Keratinocyte (primary cell): Measurements from ENCODE around the gene SUGCT. TPM values are rescaled to one million over a fixed set of nuclear protein-coding genes. Genes with fewer than 3 reads are reported as not detected.

Experiments used
- DNase-seq: peaks from one replicate; pipeline ENCODE4 v3.0.0-alpha.2; 2011; ENCODE audit warnings: low read depth, missing footprints, low spot score
- FAIRE-seq: peaks from 2 replicates; lab custom pipeline; 2011; peaks lifted over from hg19 to GRCh38; lab: Jason Lieb, UNC
- H2AFZ ChIP-seq: 2 replicates; pipeline ENCODE4 v1.6.0; 2012; ENCODE audit warnings: low read length, control low read depth, inconsistent platforms; ENCODE audit not compliant: control insufficient read depth
- H3K27ac ChIP-seq: 2 replicates; pipeline ENCODE4 v1.5.1; 2011; ENCODE audit warnings: low read length; ENCODE audit not compliant: control insufficient read depth, insufficient read depth
- H3K27me3 ChIP-seq: 3 replicates; pipeline ENCODE4 v1.6.0; 2011; ENCODE audit warnings: low read length; ENCODE audit not compliant: control insufficient read depth, insufficient read depth; ENCODE audit errors: extremely low read depth
- H3K36me3 ChIP-seq, 2 experiments: 2 replicates in 1 of 2; 3 replicates in 1 of 2; pipeline ENCODE4 v1.5.1; 2011; ENCODE audit warnings: low read length in 2 of 2, mild to moderate bottlenecking in 1 of 2; ENCODE audit not compliant: control insufficient read depth in 2 of 2, insufficient read depth in 2 of 2; ENCODE audit errors: extremely low read depth in 1 of 2
- H3K4me1 ChIP-seq: 3 replicates; pipeline ENCODE4 v1.5.1; 2011; ENCODE audit warnings: low read length; ENCODE audit not compliant: control insufficient read depth, insufficient read depth; ENCODE audit errors: extremely low read depth
- H3K4me2 ChIP-seq: 3 replicates; pipeline ENCODE4 v1.6.0; 2011; ENCODE audit warnings: low read depth, low read length; ENCODE audit not compliant: control insufficient read depth, insufficient read depth; ENCODE audit errors: extremely low read depth
- H3K4me3 ChIP-seq, 3 experiments: fragments of 200-600 bp in 1 of 3; sonication (generic) in 1 of 3; 2 replicates in 2 of 3; 3 replicates in 1 of 3; pipeline ENCODE4 v1.5.1; 2011 to 2016; ENCODE audit warnings: low read length in 3 of 3, mild to moderate bottlenecking in 3 of 3, control low read depth in 2 of 3, inconsistent platforms in 1 of 3, low read depth in 1 of 3, mixed read lengths in 1 of 3, mixed run types in 1 of 3, moderate library complexity in 1 of 3; ENCODE audit not compliant: control insufficient read depth in 2 of 3, insufficient read depth in 2 of 3; ENCODE audit errors: extremely low read depth in 1 of 3
- H3K79me2 ChIP-seq: 2 replicates; pipeline ENCODE4 v1.6.0; 2012; ENCODE audit warnings: low read length; ENCODE audit not compliant: control insufficient read depth, insufficient read depth
- H3K9ac ChIP-seq: 3 replicates; pipeline ENCODE4 v1.6.0; 2011; ENCODE audit warnings: low read length; ENCODE audit not compliant: control insufficient read depth, insufficient read depth; ENCODE audit errors: extremely low read depth
- H3K9me1 ChIP-seq: 3 replicates; pipeline ENCODE4 v1.6.0; 2011; ENCODE audit warnings: low read length; ENCODE audit not compliant: control insufficient read depth, insufficient read depth; ENCODE audit errors: extremely low read depth
- H3K9me3 ChIP-seq: 2 replicates; pipeline ENCODE4 v1.5.1; 2012; ENCODE audit warnings: low read depth, low read length; ENCODE audit not compliant: control insufficient read depth
- H4K20me1 ChIP-seq: 3 replicates; pipeline ENCODE4 v1.6.0; 2011; ENCODE audit warnings: low read length; ENCODE audit not compliant: control insufficient read depth, insufficient read depth; ENCODE audit errors: extremely low read depth
- EZH2 ChIP-seq: IDR thresholded peaks from one replicate; pipeline ENCODE4 v1.6.1; 2012; ENCODE audit warnings: inconsistent platforms, mild to moderate bottlenecking, low read length, moderate library complexity
- dilution Hi-C: fragments of 300-500 bp; cut with MboI; formaldehyde crosslinking; loops from one replicate; pipeline ENCODE4 v1.7.0; 2020; ENCODE audit warnings: low sequenced_read_pairs; ENCODE audit not compliant: extremely low pct_ligation_motif_present
- polyA plus RNA-seq, 5 experiments: library from polyadenylated mRNA; depleted of rRNA in 3 of 5; stranded (reverse) in 3 of 5; stranded (forward) in 1 of 5; unstranded in 1 of 5; fragments of >200 nt; gene quantifications; 1 replicate in 1 of 5; 2 replicates in 3 of 5; 3 replicates in 1 of 5; pipeline versions ENCODE4 v1.2.1 to v1.2.3, GENCODE V29; 2011 to 2012; ENCODE audit warnings: missing spikeins in 2 of 5, low read depth in 1 of 5, low replicate concordance in 1 of 5
- TF ChIP-seq, protein P1 (sequence below), 3 experiments: IDR thresholded peaks in 1 of 3; conservative IDR thresholded peaks in 1 of 3; optimal IDR thresholded peaks in 1 of 3; 2 replicates in 2 of 3; 3 replicates in 1 of 3; pipeline versions ENCODE3 to v1.5.1; 2011; ENCODE audit warnings: low read length in 3 of 3, mild to moderate bottlenecking in 3 of 3, moderate library complexity in 2 of 3, control low read depth in 1 of 3, inconsistent platforms in 1 of 3; ENCODE audit not compliant: insufficient read depth in 2 of 3; ENCODE audit errors: extremely low read depth in 1 of 3

Gene SUGCT
- polyA plus RNA-seq, 1 donor (not counting 4 experiments of a cell fraction or from before 2014, with no cell fraction given), result 134 TPM

DNA sequence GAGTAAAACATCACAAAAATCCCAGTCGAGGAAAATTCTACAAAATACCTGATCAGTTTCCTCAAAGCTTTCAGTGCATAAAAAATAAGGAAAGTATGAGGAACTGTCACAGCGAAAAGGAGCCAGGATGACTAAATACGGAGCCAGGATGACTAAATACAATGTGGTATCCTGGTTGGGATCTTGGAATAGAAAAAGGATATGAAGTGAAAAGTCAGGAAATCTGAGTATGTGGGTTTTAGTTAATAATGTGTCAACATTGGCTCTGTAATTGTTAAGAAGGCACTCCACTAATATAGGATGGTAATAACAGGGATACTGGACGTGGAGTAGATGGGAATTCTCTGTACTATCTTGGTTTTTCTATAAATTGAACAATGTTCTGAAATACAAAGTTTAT, 175.5 kb downstream of the SUGCT start:
- Histone ChIP-seq H3K4me1 (peaks cover under 1% of the 10 kb centered on the region), H3K9ac (no peak overlapping the region), H3K9me1 (no peaks in the 10 kb centered on the region), H3K27me3 (no peaks in the 10 kb centered on the region), H2AFZ (no peak overlapping the region), H3K4me2 (no peak overlapping the region), H3K79me2 (no peaks in the 10 kb centered on the region), H3K4me3 (no peak overlapping the region), H3K27ac (no peak overlapping the region), H3K9me3 (no peaks in the 10 kb centered on the region), H4K20me1 (no peaks in the 10 kb centered on the region), H3K36me3 (no peaks in the 10 kb centered on the region)
- TF ChIP-seq, protein P1, sequence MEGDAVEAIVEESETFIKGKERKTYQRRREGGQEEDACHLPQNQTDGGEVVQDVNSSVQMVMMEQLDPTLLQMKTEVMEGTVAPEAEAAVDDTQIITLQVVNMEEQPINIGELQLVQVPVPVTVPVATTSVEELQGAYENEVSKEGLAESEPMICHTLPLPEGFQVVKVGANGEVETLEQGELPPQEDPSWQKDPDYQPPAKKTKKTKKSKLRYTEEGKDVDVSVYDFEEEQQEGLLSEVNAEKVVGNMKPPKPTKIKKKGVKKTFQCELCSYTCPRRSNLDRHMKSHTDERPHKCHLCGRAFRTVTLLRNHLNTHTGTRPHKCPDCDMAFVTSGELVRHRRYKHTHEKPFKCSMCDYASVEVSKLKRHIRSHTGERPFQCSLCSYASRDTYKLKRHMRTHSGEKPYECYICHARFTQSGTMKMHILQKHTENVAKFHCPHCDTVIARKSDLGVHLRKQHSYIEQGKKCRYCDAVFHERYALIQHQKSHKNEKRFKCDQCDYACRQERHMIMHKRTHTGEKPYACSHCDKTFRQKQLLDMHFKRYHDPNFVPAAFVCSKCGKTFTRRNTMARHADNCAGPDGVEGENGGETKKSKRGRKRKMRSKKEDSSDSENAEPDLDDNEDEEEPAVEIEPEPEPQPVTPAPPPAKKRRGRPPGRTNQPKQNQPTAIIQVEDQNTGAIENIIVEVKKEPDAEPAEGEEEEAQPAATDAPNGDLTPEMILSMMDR (optimal IDR thresholded peaks at IDR 0.05 in 1 of 3, IDR thresholded peaks at IDR 0.05 in 1 of 3, conservative IDR thresholded peaks at IDR 0.05 in 1 of 3; ENCODE audit: extremely low read depth in 1 of 3, insufficient read depth in 2 of 3, low read length in 3 of 3), result no peak
- no peak for TF ChIP-seq EZH2
- no peak for FAIRE-seq
- no peak for DNase-seq
- dilution Hi-C loops, result no loop called here

DNA sequence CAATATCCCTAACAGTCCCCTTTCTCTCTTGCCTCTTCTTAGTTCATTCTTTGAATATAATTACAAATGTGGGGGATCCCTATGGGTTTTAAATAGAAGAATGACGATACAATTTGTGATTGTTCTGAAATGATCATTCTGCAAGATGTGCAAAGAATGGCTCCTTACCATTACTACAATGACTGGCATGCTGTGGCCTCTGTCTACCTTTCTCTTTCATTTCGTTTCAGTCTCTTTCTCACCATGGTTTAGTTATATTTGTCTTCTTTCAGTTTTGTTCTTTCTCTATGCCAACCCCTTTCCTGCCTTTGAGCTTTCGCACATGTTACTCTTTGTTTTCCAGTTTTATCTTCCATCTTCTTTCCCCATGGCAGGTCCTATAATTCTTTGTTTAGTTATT, 176.5 kb downstream of the SUGCT start:
- Histone ChIP-seq H4K20me1 (no peaks in the 10 kb centered on the region), H3K9me3 (no peaks in the 10 kb centered on the region), H3K27ac (no peak overlapping the region), H3K9ac (no peak overlapping the region), H3K4me2 (no peak overlapping the region), H3K36me3 (no peaks in the 10 kb centered on the region), H3K79me2 (no peaks in the 10 kb centered on the region), H3K4me3 (no peak overlapping the region), H2AFZ (no peak overlapping the region), H3K27me3 (no peaks in the 10 kb centered on the region), H3K4me1 (peaks cover 3% of the 10 kb centered on the region), H3K9me1 (no peaks in the 10 kb centered on the region)
- TF ChIP-seq, protein P1 (optimal IDR thresholded peaks at IDR 0.05 in 1 of 3, IDR thresholded peaks at IDR 0.05 in 1 of 3, conservative IDR thresholded peaks at IDR 0.05 in 1 of 3; ENCODE audit: extremely low read depth in 1 of 3, insufficient read depth in 2 of 3, low read length in 3 of 3), result no peak
- no peak for TF ChIP-seq EZH2
- no peak for DNase-seq
- no peak for FAIRE-seq
- dilution Hi-C loops, result no loop called here
